ENCODE results near the gene PCDHGB5.
A peak's percentile ranks its signal among the peaks of the same experiment; 100 is the strongest.

PCDHGB5 gene

GRCh38 chr5:141356950-141357349, 40.8 kb upstream of the PCDHGB5 start:
- H3K4me3 ChIP-seq (ENCODE audit: control insufficient read depth, low read depth, low read length) = no peak overlapping the region
- no peak for DNase-seq (ENCODE audit: low read depth)
- no peak for TF ChIP-seq CTCF (IDR thresholded peaks at IDR 0.05; ENCODE audit: control insufficient read depth, insufficient read depth, low read depth, low read length, missing control alignments)

- no peak for DNase-seq (ENCODE audit: low read depth)
- TF ChIP-seq CTCF (IDR thresholded peaks at IDR 0.05; ENCODE audit: control insufficient read depth, insufficient read depth, low read depth, low read length, missing control alignments) = peak; percentile 59
- H3K4me3 ChIP-seq (ENCODE audit: control insufficient read depth, low read depth, low read length) = peak within 1 kb of the TSS; percentile 59
Observed at GRCh38 chr5:141359790-141360426, 37.8 kb upstream of the PCDHGB5 start, which contains the start of gene PCDHGB2. PCDHGB2 (plus strand) TSS chr5:141359994; CDS start chr5:141360136, 142 bp downstream.

DNA sequence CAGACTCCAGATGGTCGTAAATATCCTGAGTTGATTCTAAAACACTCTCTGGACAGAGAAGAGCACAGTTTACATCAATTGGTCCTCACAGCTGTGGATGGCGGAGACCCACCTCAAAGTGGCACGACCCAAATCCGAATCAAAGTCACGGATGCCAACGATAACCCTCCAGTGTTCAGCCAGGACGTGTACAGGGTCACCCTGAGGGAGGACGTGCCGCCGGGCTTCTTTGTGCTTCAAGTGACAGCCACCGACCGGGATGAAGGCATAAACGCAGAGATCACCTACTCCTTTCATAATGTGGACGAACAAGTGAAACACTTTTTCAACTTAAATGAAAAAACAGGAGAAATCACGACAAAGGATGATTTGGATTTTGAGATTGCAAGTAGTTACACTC, 37.1 kb upstream of the PCDHGB5 start:
- H3K4me3 ChIP-seq (ENCODE audit: control insufficient read depth, low read depth, low read length) = peak overlapping the region; percentile 59; the same call in 1 of the 2 replicates
- TF ChIP-seq CTCF (IDR thresholded peaks at IDR 0.05; ENCODE audit: control insufficient read depth, insufficient read depth, low read depth, low read length, missing control alignments) = no peak
- DNase-seq (ENCODE audit: low read depth) = no peak

- DNase-seq (ENCODE audit: low read depth) = no peak
- H3K4me3 ChIP-seq (ENCODE audit: control insufficient read depth, low read depth, low read length) = no peak overlapping the region
- TF ChIP-seq CTCF (IDR thresholded peaks at IDR 0.05; ENCODE audit: control insufficient read depth, insufficient read depth, low read depth, low read length, missing control alignments) = no peak
Observed at GRCh38 chr5:141362719-141363118, 35.0 kb upstream of the PCDHGB5 start.

- peak within 1 kb of the TSS; percentile 18 for H3K4me3 ChIP-seq (ENCODE audit: control insufficient read depth, low read depth, low read length)
- DNase-seq (ENCODE audit: low read depth) = no peak
- TF ChIP-seq CTCF (IDR thresholded peaks at IDR 0.05; ENCODE audit: control insufficient read depth, insufficient read depth, low read depth, low read length, missing control alignments) = peak; percentile 27
Observed at GRCh38 chr5:141363952-141364660, 33.6 kb upstream of the PCDHGB5 start, which contains the start of gene PCDHGA5. PCDHGA5 (plus strand) TSS chr5:141364162; CDS start chr5:141364331, 169 bp downstream.

DNA sequence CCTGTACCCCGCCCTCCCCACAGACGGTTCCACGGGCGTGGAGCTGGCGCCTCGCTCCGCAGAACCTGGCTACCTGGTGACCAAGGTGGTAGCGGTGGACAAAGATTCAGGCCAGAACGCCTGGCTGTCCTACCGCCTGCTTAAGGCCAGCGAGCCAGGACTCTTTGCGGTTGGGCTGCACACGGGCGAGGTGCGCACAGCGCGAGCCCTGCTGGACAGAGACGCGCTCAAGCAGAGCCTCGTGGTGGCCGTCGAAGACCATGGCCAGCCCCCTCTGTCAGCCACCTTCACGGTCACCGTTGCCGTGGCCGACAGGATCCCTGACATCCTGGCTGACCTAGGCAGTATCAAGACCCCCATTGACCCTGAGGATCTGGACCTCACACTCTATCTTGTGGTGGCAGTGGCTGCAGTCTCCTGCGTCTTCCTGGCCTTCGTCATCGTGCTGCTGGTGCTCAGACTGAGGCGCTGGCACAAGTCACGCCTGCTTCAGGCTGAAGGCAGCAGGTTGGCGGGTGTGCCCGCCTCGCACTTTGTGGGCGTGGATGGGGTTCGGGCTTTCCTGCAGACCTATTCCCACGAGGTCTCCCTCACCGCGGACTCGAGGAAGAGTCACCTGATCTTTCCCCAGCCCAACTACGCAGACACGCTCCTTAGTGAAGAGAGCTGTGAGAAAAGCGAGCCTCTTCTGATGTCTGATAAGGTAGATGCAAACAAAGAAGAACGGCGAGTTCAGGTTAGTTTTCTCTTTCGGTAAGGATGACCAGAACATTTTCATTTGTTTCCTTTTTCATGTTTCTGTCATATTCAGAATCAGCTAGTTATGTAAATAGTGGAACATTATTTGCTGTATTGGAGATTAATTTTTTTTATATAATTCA, 31.5 kb upstream of the PCDHGB5 start:
- no peak overlapping the region for H3K4me3 ChIP-seq (ENCODE audit: control insufficient read depth, low read depth, low read length)
- no peak for DNase-seq (ENCODE audit: low read depth)
- no peak for TF ChIP-seq CTCF (IDR thresholded peaks at IDR 0.05; ENCODE audit: control insufficient read depth, insufficient read depth, low read depth, low read length, missing control alignments)

All from AG09309 (cell line).